ENCODE results near the gene PER3.
"Not testable (repeated sequence)": the region's sequence is repeated elsewhere in the genome, so short reads cannot be mapped to it uniquely, and the experiment has no call there.

PER3 gene

GRCh38 chr1:7778133-7778628, 5.9 kb upstream of the PER3 start:
- DNase-seq (ENCODE audit: low read depth) = no peak

- no peak for DNase-seq (ENCODE audit: low read depth)
These were observed 3.1 kb upstream of the PER3 start for GRCh38 chr1:7780976-7781375.

GRCh38 chr1:7781501-7781900, 2.6 kb upstream of the PER3 start:
- no peak for DNase-seq (ENCODE audit: low read depth)

GRCh38 chr1:7781923-7782495, 2.1 kb upstream of the PER3 start:
- no peak for DNase-seq (ENCODE audit: low read depth)

- no peak for DNase-seq (ENCODE audit: low read depth)
These were observed 846 bp upstream of the PER3 start for GRCh38 chr1:7783178-7783711.

GRCh38 chr1:7784492-7785071, 491 bp downstream of the PER3 start:
- no peak for DNase-seq (ENCODE audit: low read depth)

- no peak for DNase-seq (ENCODE audit: low read depth)
These were observed 1.0 kb downstream of the PER3 start for GRCh38 chr1:7785108-7785507.

- no peak for DNase-seq (ENCODE audit: low read depth)
These were observed 2.7 kb downstream of the PER3 start for GRCh38 chr1:7786795-7787194.

GRCh38 chr1:7789828-7790227, 5.7 kb downstream of the PER3 start:
- DNase-seq (ENCODE audit: low read depth) = no peak

GRCh38 chr1:7791027-7791426, 6.9 kb downstream of the PER3 start:
- DNase-seq (ENCODE audit: low read depth) = not testable (repeated sequence)

GRCh38 chr1:7795406-7795805, 11.3 kb downstream of the PER3 start:
- no peak for DNase-seq (ENCODE audit: low read depth)

GRCh38 chr1:7805460-7805859, 21.4 kb downstream of the PER3 start:
- no peak for DNase-seq (ENCODE audit: low read depth)

- no peak for DNase-seq (ENCODE audit: low read depth)
These were observed 24.3 kb downstream of the PER3 start for GRCh38 chr1:7808253-7808844.

GRCh38 chr1:7809742-7810141, 25.7 kb downstream of the PER3 start:
- DNase-seq (ENCODE audit: low read depth) = no peak

GRCh38 chr1:7810395-7810794, 26.3 kb downstream of the PER3 start:
- DNase-seq (ENCODE audit: low read depth) = peak; percentile 67

- DNase-seq (ENCODE audit: low read depth) = no peak
These were observed 27.4 kb downstream of the PER3 start for GRCh38 chr1:7811476-7811875.

- no peak for DNase-seq (ENCODE audit: low read depth)
These were observed 29.7 kb downstream of the PER3 start for GRCh38 chr1:7813677-7814373.

GRCh38 chr1:7821282-7821681, 37.2 kb downstream of the PER3 start:
- no peak for DNase-seq (ENCODE audit: low read depth)

- no peak for DNase-seq (ENCODE audit: low read depth)
These were observed 40.6 kb downstream of the PER3 start for GRCh38 chr1:7824701-7825100.

- no peak for DNase-seq (ENCODE audit: low read depth)
These were observed 42.3 kb downstream of the PER3 start for GRCh38 chr1:7826363-7826762.

GRCh38 chr1:7827126-7827955, 43.2 kb downstream of the PER3 start:
- DNase-seq (ENCODE audit: low read depth) = no peak

- DNase-seq (ENCODE audit: low read depth) = no peak
These were observed 47.4 kb downstream of the PER3 start for GRCh38 chr1:7831458-7831857.

Data from non-pigmented ciliary epithelial cell (primary cell).